GM12874 (cell line): ENCODE results near the gene XPR1.

ENCODE experiments used
- TF ChIP-seq, protein P1 (sequence below): IDR thresholded peaks from 2 replicates; pipeline ENCODE4 v1.5.1; 2011; ENCODE audit warnings: low read depth, mild to moderate bottlenecking, control low read depth, low read length, moderate library complexity; ENCODE audit not compliant: insufficient read depth

Gene XPR1

GRCh38 chr1:180779584-180779983 is 147.8 kb downstream of the XPR1 start:
- TF ChIP-seq, protein P1, sequence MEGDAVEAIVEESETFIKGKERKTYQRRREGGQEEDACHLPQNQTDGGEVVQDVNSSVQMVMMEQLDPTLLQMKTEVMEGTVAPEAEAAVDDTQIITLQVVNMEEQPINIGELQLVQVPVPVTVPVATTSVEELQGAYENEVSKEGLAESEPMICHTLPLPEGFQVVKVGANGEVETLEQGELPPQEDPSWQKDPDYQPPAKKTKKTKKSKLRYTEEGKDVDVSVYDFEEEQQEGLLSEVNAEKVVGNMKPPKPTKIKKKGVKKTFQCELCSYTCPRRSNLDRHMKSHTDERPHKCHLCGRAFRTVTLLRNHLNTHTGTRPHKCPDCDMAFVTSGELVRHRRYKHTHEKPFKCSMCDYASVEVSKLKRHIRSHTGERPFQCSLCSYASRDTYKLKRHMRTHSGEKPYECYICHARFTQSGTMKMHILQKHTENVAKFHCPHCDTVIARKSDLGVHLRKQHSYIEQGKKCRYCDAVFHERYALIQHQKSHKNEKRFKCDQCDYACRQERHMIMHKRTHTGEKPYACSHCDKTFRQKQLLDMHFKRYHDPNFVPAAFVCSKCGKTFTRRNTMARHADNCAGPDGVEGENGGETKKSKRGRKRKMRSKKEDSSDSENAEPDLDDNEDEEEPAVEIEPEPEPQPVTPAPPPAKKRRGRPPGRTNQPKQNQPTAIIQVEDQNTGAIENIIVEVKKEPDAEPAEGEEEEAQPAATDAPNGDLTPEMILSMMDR: no peak

GRCh38 chr1:180781718-180782117 is 149.9 kb downstream of the XPR1 start:
- TF ChIP-seq, protein P1: no peak

- TF ChIP-seq, protein P1: no peak
Observed at GRCh38 chr1:180785291-180785690, 153.5 kb downstream of the XPR1 start.

DNA sequence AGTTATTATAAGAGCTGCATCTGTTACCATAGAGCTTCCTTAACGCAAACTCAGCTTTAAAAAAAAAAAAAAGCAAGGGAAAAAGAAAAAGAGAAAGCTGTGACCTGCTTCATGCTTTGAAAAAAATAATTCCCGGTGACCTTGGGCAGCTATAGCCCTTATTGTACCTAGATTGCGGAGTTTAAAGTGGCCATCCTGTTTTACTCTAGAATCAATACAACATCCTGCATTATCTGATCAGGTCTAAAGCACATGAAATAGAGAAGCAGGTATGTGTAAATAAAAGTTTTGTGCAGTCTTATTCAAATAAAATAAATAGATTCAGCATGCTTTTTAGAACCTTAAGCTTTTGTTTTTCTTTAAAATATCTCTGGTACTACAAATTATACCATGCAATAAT is 154.1 kb downstream of the XPR1 start:
- TF ChIP-seq, protein P1: no peak

- TF ChIP-seq, protein P1: no peak
Observed at GRCh38 chr1:180786624-180787023, 154.8 kb downstream of the XPR1 start.

DNA sequence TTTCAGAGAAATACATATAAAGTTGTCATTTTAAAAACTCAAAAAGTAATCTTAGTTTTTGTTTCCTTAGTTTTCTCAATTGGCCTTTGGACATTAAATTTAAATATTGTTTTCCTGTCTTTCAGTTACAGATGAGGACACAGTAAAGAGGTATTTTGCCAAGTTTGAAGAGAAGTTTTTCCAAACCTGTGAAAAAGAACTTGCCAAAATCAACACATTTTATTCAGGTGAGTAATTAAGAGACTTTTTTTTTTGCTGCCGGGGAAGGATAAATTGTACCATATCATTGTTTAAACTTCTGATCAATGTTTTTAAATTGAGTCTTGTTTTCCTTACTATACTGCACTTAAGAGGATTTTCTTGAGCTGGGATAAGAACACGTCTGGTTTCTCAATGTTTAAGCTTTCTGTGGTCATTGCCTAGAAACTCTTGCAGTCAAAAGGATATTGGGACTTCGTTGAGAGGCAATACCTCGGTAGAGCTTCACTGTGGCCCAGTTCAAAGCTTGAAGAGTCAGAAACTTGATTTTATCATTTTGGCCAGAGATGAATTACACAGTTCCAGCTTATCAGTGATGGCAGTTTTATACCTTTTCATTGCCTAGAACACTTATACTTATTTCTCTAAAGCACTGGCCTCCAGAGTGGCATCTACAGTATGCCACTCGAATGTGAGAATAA is 155.9 kb downstream of the XPR1 start:
- TF ChIP-seq, protein P1: no peak

- TF ChIP-seq, protein P1: no peak
Observed at GRCh38 chr1:180789460-180789859, 157.6 kb downstream of the XPR1 start.

- TF ChIP-seq, protein P1: no peak
Observed at GRCh38 chr1:180791806-180792205, 160.0 kb downstream of the XPR1 start.
